ENCODE measurements around the gene HELLS. TPM values are rescaled to one million over a fixed set of nuclear protein-coding genes. Genes with fewer than 3 reads are reported as not detected.

HELLS gene
- 1 to 10 TPM; 1.3 to 1.7 (median 1.4) TPM for total RNA-seq

- Histone ChIP-seq H3K27ac (replicated peaks in 1 of 4) (peak within 1 kb of the TSS; percentile 57 to 80 (median 64)), H3K4me3 (peak within 1 kb of the TSS; percentile 67 to 84 (median 72)), H3K27me3 (peaks cover 0 to 4% (median 0%) of the 10 kb centered on the region in 4 donors), H3K36me3 (no peaks in the 10 kb centered on the region), H3K4me1 (peaks cover 13 to 20% (median 19%) of the 10 kb centered on the region in 4 donors), H3K9me3 (no peaks in the 10 kb centered on the region)
- intact Hi-C loops (cut with DNase I) = no loop called here
- WGBS = 0% methylated on average over 28 of the region's 48 CpGs
- DNase-seq (ENCODE audit: extremely low spot score) = peak; percentile 93
- TF ChIP-seq EP300 (IDR thresholded peaks at IDR 0.05) (no peak), POLR2AphosphoS5 (IDR thresholded peaks at IDR 0.05) (peak; percentile 16 to 25)
Measured at GRCh38 chr10:94545391-94546048, at the start of gene HELLS. TSS of gene HELLS (plus strand) at chr10:94545788. CDS start at chr10:94545922, 134 bp downstream.

GRCh38 chr10:94496010-94496409 is 49.6 kb upstream of the HELLS start:
- Histone ChIP-seq H3K27me3 (no peaks in the 10 kb centered on the region), H3K4me1 (peaks cover 1 to 2% (median 2%) of the 10 kb centered on the region in 4 donors), H3K27ac (replicated peaks in 1 of 4) (no peak overlapping the region), H3K4me3 (no peak overlapping the region), H3K36me3 (peaks cover 0 to 12% (median 3%) of the 10 kb centered on the region in 4 donors), H3K9me3 (no peaks in the 10 kb centered on the region)
- no peak for TF ChIP-seq EP300 (IDR thresholded peaks at IDR 0.05)
- no peak for TF ChIP-seq POLR2AphosphoS5 (IDR thresholded peaks at IDR 0.05)
- TF ChIP-seq CTCF (IDR thresholded peaks at IDR 0.05) = no peak
- no peak for TF ChIP-seq POLR2A (IDR thresholded peaks at IDR 0.05; ENCODE audit: low read depth)
- DNase-seq (ENCODE audit: extremely low spot score) = no peak
- 83% methylated on average over 4 of the region's 4 CpGs for WGBS
- intact Hi-C loops (cut with DNase I) = no loop called here

GRCh38 chr10:94496646-94497045 is 48.9 kb upstream of the HELLS start:
- 70% methylated on average over 3 of the region's 3 CpGs for WGBS
- Histone ChIP-seq H3K4me3 (no peak overlapping the region), H3K27ac (replicated peaks in 1 of 4) (no peak overlapping the region), H3K9me3 (no peaks in the 10 kb centered on the region), H3K36me3 (peaks cover 0 to 18% (median 7%) of the 10 kb centered on the region in 4 donors), H3K27me3 (no peaks in the 10 kb centered on the region), H3K4me1 (no peaks in the 10 kb centered on the region)
- TF ChIP-seq POLR2AphosphoS5 (IDR thresholded peaks at IDR 0.05) = no peak
- no peak for TF ChIP-seq POLR2A (IDR thresholded peaks at IDR 0.05; ENCODE audit: low read depth)
- no peak for TF ChIP-seq EP300 (IDR thresholded peaks at IDR 0.05)
- TF ChIP-seq CTCF (IDR thresholded peaks at IDR 0.05) = no peak
- intact Hi-C loops (cut with DNase I) = no loop called here
- no peak for DNase-seq (ENCODE audit: extremely low spot score)

DNA sequence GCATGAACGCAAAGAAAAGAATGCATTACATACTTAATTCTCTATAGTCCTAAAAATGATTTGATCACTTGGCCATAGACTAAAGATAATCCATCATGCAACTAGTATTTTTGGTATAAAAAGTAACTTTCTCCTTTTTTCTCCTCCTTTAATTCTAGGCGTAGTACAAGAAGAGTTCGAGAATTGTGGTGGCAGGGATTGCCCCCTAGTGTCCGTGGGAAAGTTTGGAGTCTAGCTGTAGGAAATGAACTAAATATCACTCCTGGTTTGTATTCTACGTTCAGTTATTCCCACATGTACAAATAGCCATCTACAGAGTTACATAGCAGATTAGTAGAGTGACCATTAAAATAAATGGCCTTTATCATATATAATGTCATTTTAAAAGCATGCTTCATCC is 45.5 kb upstream of the HELLS start:
- H3K27me3 ChIP-seq = no peaks in the 10 kb centered on the region
- 79% methylated on average over 5 of the region's 5 CpGs for WGBS
- no peak overlapping the region for H3K27ac ChIP-seq (replicated peaks in 1 of 4)
- TF ChIP-seq POLR2A (IDR thresholded peaks at IDR 0.05; ENCODE audit: low read depth) (no peak), EP300 (IDR thresholded peaks at IDR 0.05) (no peak), POLR2AphosphoS5 (IDR thresholded peaks at IDR 0.05) (no peak), CTCF (IDR thresholded peaks at IDR 0.05) (peak in 2 of 3 experiments; percentile 11 to 28)
- no peaks in the 10 kb centered on the region for H3K4me1 ChIP-seq
- peaks cover 0 to 23% (median 12%) of the 10 kb centered on the region in 4 donors for H3K36me3 ChIP-seq
- intact Hi-C loops (cut with DNase I) = no loop called here
- no peak overlapping the region for H3K4me3 ChIP-seq
- no peak for DNase-seq (ENCODE audit: extremely low spot score)
- H3K9me3 ChIP-seq = no peaks in the 10 kb centered on the region

- Histone ChIP-seq H3K27me3 (no peaks in the 10 kb centered on the region), H3K36me3 (peaks cover 8 to 48% (median 21%) of the 10 kb centered on the region in 4 donors), H3K27ac (replicated peaks in 1 of 4) (no peak overlapping the region), H3K4me1 (no peaks in the 10 kb centered on the region), H3K4me3 (no peak overlapping the region), H3K9me3 (no peaks in the 10 kb centered on the region)
- TF ChIP-seq EP300 (IDR thresholded peaks at IDR 0.05) (no peak), POLR2AphosphoS5 (IDR thresholded peaks at IDR 0.05) (no peak), POLR2A (IDR thresholded peaks at IDR 0.05; ENCODE audit: low read depth) (no peak), CTCF (IDR thresholded peaks at IDR 0.05) (no peak)
- intact Hi-C loops (cut with DNase I) = no loop called here
- no peak for DNase-seq (ENCODE audit: extremely low spot score)
- 92% methylated on average over 5 of the region's 5 CpGs for WGBS
Measured at GRCh38 chr10:94521276-94522250, 24.0 kb upstream of the HELLS start.

Measured in esophagus muscularis mucosa (tissue), 4 donors.